K562 (cell line): Measurements from ENCODE around the gene PRKCB. TPM values are rescaled to one million over a fixed set of nuclear protein-coding genes. Genes with fewer than 3 reads are reported as not detected.

Source experiments
- ATAC-seq: fragments of 200-7000 bp; cut with Tn5 transposase; 3 replicates; pipeline ENCODE4 v1.9.1; 2020; ENCODE audit warnings: moderate library complexity
- BruUV-seq: library from RNA; stranded (reverse); fragments of 400-500 nt; replicated peaks from 2 replicates; lab custom pipeline; 2021; lab: Mats Ljungman, UMichigan
- CTCF ChIA-PET: fragments of 300-600 bp; formaldehyde crosslinking; extraction: SDS; loops from one replicate; lab custom pipeline; 2021; ENCODE audit warnings: low intra/inter-chr PET ratio; lab: Yijun Ruan, JAX
- POLR2A ChIA-PET: fragments of 300-600, 350-650 bp; sonication (Branson Sonifier 250); formaldehyde crosslinking; extraction: SDS; loops from one replicate; lab custom pipeline; 2021; ENCODE audit warnings: antibody characterized with exemption, inconsistent platforms; lab: Yijun Ruan, JAX
- DNase-seq, 4 experiments: peaks; one replicate each; pipeline versions ENCODE4 v3.0.0 to v3.0.0-alpha.2; 2011 to 2018; ENCODE audit warnings: low spot score in 3 of 4, mixed read lengths in 3 of 4; ENCODE audit errors: extremely low read depth in 1 of 4
- FAIRE-seq: peaks from 2 replicates; lab custom pipeline; 2011; peaks lifted over from hg19 to GRCh38; lab: Jason Lieb, UNC
- H2AFZ ChIP-seq: 2 replicates; pipeline ENCODE4 v1.6.0; 2011; ENCODE audit warnings: low read depth, low read length, control low read depth, inconsistent platforms
- H3K27ac ChIP-seq: fragments of 200-600 bp; 3 replicates; pipeline ENCODE4 v1.8.0; 2011; ENCODE audit warnings: low read depth, mild to moderate bottlenecking, control low read depth, inconsistent platforms, low read length, moderate library complexity, mixed read lengths; ENCODE audit errors: extremely low read depth
- H3K27me3 ChIP-seq, 2 experiments: fragments of 300-600 bp in 1 of 2; 2 replicates in 1 of 2; 3 replicates in 1 of 2; pipeline versions ENCODE4 v1.6.0 to v1.8.0; 2011; ENCODE audit warnings: inconsistent platforms in 2 of 2, low read length in 2 of 2, mild to moderate bottlenecking in 1 of 2, mixed read lengths in 1 of 2, moderate library complexity in 1 of 2; ENCODE audit not compliant: control insufficient read depth in 2 of 2, insufficient read depth in 2 of 2
- H3K36me3 ChIP-seq: fragments of 300-600 bp; 3 replicates; pipeline ENCODE4 v1.8.0; 2011; ENCODE audit warnings: mild to moderate bottlenecking, low read length, inconsistent platforms; ENCODE audit not compliant: control insufficient read depth, insufficient read depth
- H3K4me1 ChIP-seq, 2 experiments: fragments of 200-600 bp in 1 of 2; replicated peaks in 1 of 2; 2 replicates in 1 of 2; 3 replicates in 1 of 2; pipeline versions ENCODE4 v1.5.1 to v1.8.0; 2011; ENCODE audit warnings: inconsistent platforms in 2 of 2, low read length in 2 of 2, mild to moderate bottlenecking in 1 of 2, mixed read lengths in 1 of 2, moderate library complexity in 1 of 2; ENCODE audit not compliant: control insufficient read depth in 2 of 2, insufficient read depth in 2 of 2
- H3K4me2 ChIP-seq: 2 replicates; pipeline ENCODE4 v1.6.1; 2011; ENCODE audit warnings: low read length, control low read depth, inconsistent platforms, mixed read lengths; ENCODE audit not compliant: insufficient read depth
- H3K4me3 ChIP-seq: fragments of 200-600 bp; sonication (generic), shearing (Covaris generic); 2 replicates; pipeline ENCODE4 v1.5.1; 2016; ENCODE audit warnings: control low read depth, inconsistent platforms
- H3K79me2 ChIP-seq: fragments of 200-600 bp; 3 replicates; pipeline ENCODE4 v1.8.0; 2011; ENCODE audit warnings: low read length, inconsistent platforms; ENCODE audit not compliant: control insufficient read depth, insufficient read depth
- H3K9ac ChIP-seq, 2 experiments: 2 replicates each; pipeline versions ENCODE4 v1.6.0 to v1.6.1; 2011; ENCODE audit warnings: low read depth in 2 of 2, low read length in 2 of 2, control low read depth in 1 of 2, inconsistent platforms in 1 of 2, mild to moderate bottlenecking in 1 of 2, mixed read lengths in 1 of 2; ENCODE audit not compliant: insufficient read depth in 1 of 2
- H3K9me1 ChIP-seq: one replicate; pipeline ENCODE4 v1.6.0; 2011; ENCODE audit warnings: inconsistent platforms, mild to moderate bottlenecking, low read length, moderate library complexity; ENCODE audit not compliant: control insufficient read depth, insufficient read depth
- H3K9me3 ChIP-seq: replicated peaks from 2 replicates; pipeline ENCODE4 v1.5.1; 2011; ENCODE audit warnings: low read depth, low read length, inconsistent platforms; ENCODE audit not compliant: control insufficient read depth, insufficient read depth
- H4K20me1 ChIP-seq: replicated peaks from 2 replicates; pipeline ENCODE4 v1.6.1; 2011; ENCODE audit warnings: low read length, inconsistent platforms, mixed read lengths; ENCODE audit not compliant: control insufficient read depth, insufficient read depth
- BDP1 ChIP-seq: IDR thresholded peaks from 3 replicates; pipeline ENCODE4 v1.6.1; 2011; ENCODE audit not compliant: insufficient read length, insufficient read depth
- CBFA2T2 ChIP-seq: fragments of 450-650 bp; conservative IDR thresholded peaks from 2 replicates; pipeline ENCODE4 v1.6.1; 2017; ENCODE audit warnings: mild to moderate bottlenecking
- SAFB2 ChIP-seq: fragments of 200-400 bp; formaldehyde crosslinking; IDR thresholded peaks from 2 replicates; pipeline ENCODE4 v1.6.1; 2018; ENCODE audit warnings: borderline replicate concordance, low read length, low read depth, moderate library complexity; ENCODE audit not compliant: severe bottlenecking
- TAL1 ChIP-seq: fragments of 450-650 bp; IDR thresholded peaks from 2 replicates; pipeline ENCODE4 v1.6.1; 2016; ENCODE audit warnings: mild to moderate bottlenecking
- ZNF445 ChIP-seq: fragments of 250-450 bp; sonication (Bioruptor Pico); IDR thresholded peaks from 2 replicates; pipeline ENCODE4 v1.4.0; 2020; ENCODE audit warnings: low read depth, mild to moderate bottlenecking, moderate library complexity
- WGBS: fragments of 100-300 bp; shearing (Covaris generic); methylation state at CpG from one replicate; pipeline ENCODE4 v1.1.6; 2016; ENCODE audit warnings: low coverage, mixed read lengths; ENCODE audit not compliant: insufficient coverage; ENCODE audit errors: missing lambda C conversion rate; 5-methylcytosine and 5-hydroxymethylcytosine counted together
- in situ Hi-C: fragments of 300-500 bp; cut with MboI; formaldehyde crosslinking; loops from 4 replicates; pipeline ENCODE4 v1.15.0; 2018; ENCODE audit warnings: inconsistent platforms, mixed read lengths
- intact Hi-C: fragments of 100-400 bp; cut with micrococcal nuclease; formaldehyde crosslinking; loops from 2 replicates; pipeline ENCODE4 v1.14.2; 2022
- polyA plus RNA-seq, 8 experiments: library from polyadenylated mRNA; depleted of rRNA in 4 of 8; stranded (reverse) in 5 of 8; unstranded in 3 of 8; fragments of >200 nt; fragmentation: Nextera tagmentation in 2 of 8; fragmentation: Illumina TruSeq in 1 of 8; extraction: Ambion mirVana in 2 of 8; extraction: Trizol in 1 of 8; gene quantifications; 2 replicates each; pipeline versions ENCODE4 v1.2.1 to v1.2.3, GENCODE V29; 2011 to 2014; ENCODE audit warnings: inconsistent platforms in 1 of 8, missing spikeins in 1 of 8
- total RNA-seq, 7 experiments: library from RNA; depleted of rRNA in 6 of 7; stranded (reverse); fragments of >200 nt in 6 of 7; fragmentation: Illumina TruSeq in 2 of 7; extraction: Trizol in 2 of 7; gene quantifications; 2 replicates each; pipeline versions ENCODE4 v1.2.1 to v1.2.3, GENCODE V29; 2011 to 2021; ENCODE audit warnings: low replicate concordance in 1 of 7
- TF ChIP-seq, protein P1 (sequence below): sonication (generic); formaldehyde crosslinking; IDR thresholded peaks from 2 replicates; pipeline ENCODE4 v1.8.0; 2022; ENCODE audit warnings: missing genetic modification reagents, mild to moderate bottlenecking, moderate library complexity, borderline replicate concordance
- TF ChIP-seq, protein P2 (sequence below): fragments of 250-450 bp; sonication (Bioruptor Pico); IDR thresholded peaks from 2 replicates; pipeline ENCODE4 v1.5.0; 2021; ENCODE audit warnings: mild to moderate bottlenecking, moderate library complexity

Gene PRKCB
- total and polyA plus RNA-seq, 9 of the 15 experiments (the other 6 are each of a cell fraction or from before 2014, with no cell fraction given) = 49.9 to 276 (median 148) TPM

DNA sequence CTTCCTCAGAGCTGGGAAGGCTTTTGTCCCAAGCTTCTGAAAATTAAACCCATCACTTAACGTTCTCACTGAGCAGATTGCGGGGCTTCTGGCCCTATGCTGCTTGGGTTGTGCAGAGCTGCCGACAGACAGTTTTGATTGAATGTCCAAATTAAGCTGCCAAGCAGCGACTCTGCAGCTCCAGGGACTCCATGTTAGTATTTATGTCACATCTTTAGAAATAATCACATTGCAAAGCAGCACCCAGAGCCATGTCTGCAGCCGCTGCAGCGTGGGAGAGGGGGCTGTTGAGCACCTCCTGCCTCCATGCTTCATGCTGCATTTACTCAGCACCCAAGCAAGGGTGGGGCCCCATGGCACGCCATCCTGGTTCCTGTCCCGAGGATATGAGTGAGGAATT lies 242.2 kb downstream of the PRKCB start:
- H3K4me2 ChIP-seq = no peak overlapping the region
- FAIRE-seq (no peak), DNase-seq (no peak), ATAC-seq (no peak)
- H3K27me3 ChIP-seq = no peaks in the 10 kb centered on the region
- peaks cover 14% of the 10 kb centered on the region for H4K20me1 ChIP-seq
- BruUV-seq = no TSS peak
- H3K79me2 ChIP-seq = peaks cover 31% of the 10 kb centered on the region
- no peak overlapping the region for H3K4me3 ChIP-seq
- H3K9me1 ChIP-seq = no peaks in the 10 kb centered on the region
- CTCF ChIA-PET = no interaction called here
- H3K4me1 ChIP-seq = peaks cover 3 to 28% of the 10 kb centered on the region in 2 experiments; a peak in 4 of 5 replicates
- peaks cover 25% of the 10 kb centered on the region for H3K36me3 ChIP-seq
- POLR2A ChIA-PET = interaction anchor here (0.6 kb wide), 2 partner anchors 23 to 324 kb away, joined by 3 read pairs; no protein-coding TSS in a partner anchor
- no peaks in the 10 kb centered on the region for H3K9me3 ChIP-seq
- no peak overlapping the region for H2AFZ ChIP-seq
- no peak overlapping the region for H3K27ac ChIP-seq
- no peak overlapping the region for H3K9ac ChIP-seq
- in situ Hi-C loops (no loop called here), intact Hi-C loops (loop anchor here (5.0 to 10.0 kb wide), 2 partner anchors 59 to 127 kb away; no protein-coding TSS in a partner anchor)
- TF ChIP-seq TAL1 = no peak
- WGBS = 86% methylated on average over 8 of the region's 8 CpGs

DNA sequence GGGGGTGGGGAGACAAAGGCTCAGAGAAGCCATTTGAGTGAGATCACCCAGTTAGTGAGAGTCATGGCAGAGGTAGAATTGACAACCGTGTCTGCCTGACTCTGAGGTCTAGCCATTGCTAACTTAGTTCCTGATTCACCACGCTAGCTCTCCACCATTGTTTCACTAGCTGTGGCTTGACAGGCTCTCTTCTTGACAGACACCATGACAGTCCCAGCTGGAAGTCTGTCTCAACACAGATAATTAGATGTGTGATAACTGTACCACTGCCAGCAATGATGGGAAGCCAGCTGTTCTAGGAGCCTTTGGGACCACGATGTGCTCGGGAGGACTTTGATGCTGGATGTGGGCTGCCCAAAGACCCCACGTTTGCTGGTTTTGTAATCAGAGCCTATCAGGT lies 249.9 kb downstream of the PRKCB start:
- WGBS = 82% methylated on average over 5 of the region's 5 CpGs
- no peak for ATAC-seq
- H3K4me2 ChIP-seq = no peak overlapping the region

More for the DNA sequence above, 249.9 kb downstream of the PRKCB start:
- DNase-seq (no peak), FAIRE-seq (no peak)
- peaks cover 23% of the 10 kb centered on the region; the same call in 1 of the 3 replicates for H3K79me2 ChIP-seq
- H4K20me1 ChIP-seq = no peaks in the 10 kb centered on the region
- H3K4me1 ChIP-seq = no peaks in the 10 kb centered on the region
- no TSS peak for BruUV-seq
- no peak overlapping the region for H3K9ac ChIP-seq
- no peak overlapping the region for H3K27ac ChIP-seq
- H2AFZ ChIP-seq = no peak overlapping the region
- H3K9me1 ChIP-seq = no peaks in the 10 kb centered on the region
- in situ Hi-C loops = no loop called here
- CTCF ChIA-PET = no interaction called here
- POLR2A ChIA-PET = interaction anchor here (1.5 to 1.9 kb wide), 2 partner anchors 10 to 14 kb away, joined by 4 to 7 read pairs; no protein-coding TSS in a partner anchor
- H3K4me3 ChIP-seq = no peak overlapping the region
- H3K27me3 ChIP-seq = no peaks in the 10 kb centered on the region
- peaks cover 37% of the 10 kb centered on the region; the same call in 2 of the 3 replicates for H3K36me3 ChIP-seq
- peaks cover 5% of the 10 kb centered on the region for H3K9me3 ChIP-seq
- intact Hi-C loops = no loop called here
- no peak for TF ChIP-seq ZNF445 (CRISPR knock-in tag)
- no peak for TF ChIP-seq BDP1
- no peak for TF ChIP-seq SAFB2
- TF ChIP-seq, protein P1, sequence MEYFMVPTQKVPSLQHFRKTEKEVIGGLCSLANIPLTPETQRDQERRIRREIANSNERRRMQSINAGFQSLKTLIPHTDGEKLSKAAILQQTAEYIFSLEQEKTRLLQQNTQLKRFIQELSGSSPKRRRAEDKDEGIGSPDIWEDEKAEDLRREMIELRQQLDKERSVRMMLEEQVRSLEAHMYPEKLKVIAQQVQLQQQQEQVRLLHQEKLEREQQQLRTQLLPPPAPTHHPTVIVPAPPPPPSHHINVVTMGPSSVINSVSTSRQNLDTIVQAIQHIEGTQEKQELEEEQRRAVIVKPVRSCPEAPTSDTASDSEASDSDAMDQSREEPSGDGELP = 0 out of 2 replicates have a peak, but pooled peaks have one; percentile 26
- TF ChIP-seq, protein P2, sequence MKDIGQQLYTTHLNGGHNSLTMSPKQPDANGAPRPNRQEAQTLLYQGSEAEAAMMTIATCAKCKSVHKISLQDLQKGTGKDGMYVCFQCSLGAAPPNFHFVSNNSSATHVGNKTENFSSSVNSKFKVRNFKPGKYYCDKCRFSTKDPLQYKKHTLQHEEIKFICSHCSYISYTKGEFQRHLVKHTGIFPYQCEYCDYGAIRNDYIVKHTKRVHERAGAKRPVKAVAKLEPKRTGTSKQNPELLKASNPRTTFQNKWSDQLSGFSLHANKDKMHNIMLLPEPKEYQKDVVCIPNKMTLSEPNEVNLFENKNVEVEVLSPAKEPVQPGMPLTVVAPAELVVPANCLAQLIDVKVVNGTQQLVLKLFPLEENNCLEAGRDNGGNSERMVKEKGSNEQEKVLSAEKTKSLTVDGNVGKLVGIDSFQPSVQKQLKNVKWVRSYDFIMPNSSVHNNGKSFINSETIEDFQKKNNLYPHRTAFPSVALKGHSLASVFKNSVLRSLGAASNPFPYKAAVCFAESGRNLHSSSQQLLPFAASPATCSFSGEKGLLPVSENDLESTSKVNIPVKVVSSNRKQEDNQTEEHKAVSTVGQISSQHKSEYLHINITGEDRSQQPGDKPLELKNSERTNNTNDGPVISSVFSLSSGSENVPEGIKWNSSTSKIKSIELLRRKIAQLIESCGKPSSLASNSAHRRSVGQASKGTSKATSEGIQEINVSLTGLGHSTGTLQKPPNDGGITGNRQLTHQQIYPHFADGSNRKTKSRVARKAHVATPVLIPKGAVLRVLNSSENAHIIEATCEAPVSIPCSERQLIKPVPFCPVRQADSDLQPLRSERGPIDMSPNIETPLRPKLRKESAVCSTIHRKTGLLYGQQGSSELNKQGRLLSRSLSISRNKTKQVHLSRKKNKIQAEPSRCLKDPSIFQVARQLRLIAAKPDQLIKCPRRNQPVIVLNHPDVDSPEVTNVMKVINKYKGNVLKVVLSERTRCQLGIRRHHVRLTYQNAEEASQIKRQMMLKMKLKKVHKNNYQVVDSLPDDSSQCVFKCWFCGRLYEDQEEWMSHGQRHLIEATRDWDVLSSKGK (CRISPR knock-in tag) = no peak
- no peak for TF ChIP-seq CBFA2T2
- TF ChIP-seq, all 486 proteins: peak for 1
